ENCODE measurements around the gene PTDSS2. TPM values are rescaled to one million over a fixed set of nuclear protein-coding genes. Genes with fewer than 3 reads are reported as not detected.
A peak's percentile ranks its signal among the peaks of the same experiment; 100 is the strongest.

PTDSS2 gene
- total and polyA plus RNA-seq, 2 of the 13 experiments (the other 11 are each of a cell fraction or from before 2014, with no cell fraction given): 21.7 to 26.4 TPM

DNA sequence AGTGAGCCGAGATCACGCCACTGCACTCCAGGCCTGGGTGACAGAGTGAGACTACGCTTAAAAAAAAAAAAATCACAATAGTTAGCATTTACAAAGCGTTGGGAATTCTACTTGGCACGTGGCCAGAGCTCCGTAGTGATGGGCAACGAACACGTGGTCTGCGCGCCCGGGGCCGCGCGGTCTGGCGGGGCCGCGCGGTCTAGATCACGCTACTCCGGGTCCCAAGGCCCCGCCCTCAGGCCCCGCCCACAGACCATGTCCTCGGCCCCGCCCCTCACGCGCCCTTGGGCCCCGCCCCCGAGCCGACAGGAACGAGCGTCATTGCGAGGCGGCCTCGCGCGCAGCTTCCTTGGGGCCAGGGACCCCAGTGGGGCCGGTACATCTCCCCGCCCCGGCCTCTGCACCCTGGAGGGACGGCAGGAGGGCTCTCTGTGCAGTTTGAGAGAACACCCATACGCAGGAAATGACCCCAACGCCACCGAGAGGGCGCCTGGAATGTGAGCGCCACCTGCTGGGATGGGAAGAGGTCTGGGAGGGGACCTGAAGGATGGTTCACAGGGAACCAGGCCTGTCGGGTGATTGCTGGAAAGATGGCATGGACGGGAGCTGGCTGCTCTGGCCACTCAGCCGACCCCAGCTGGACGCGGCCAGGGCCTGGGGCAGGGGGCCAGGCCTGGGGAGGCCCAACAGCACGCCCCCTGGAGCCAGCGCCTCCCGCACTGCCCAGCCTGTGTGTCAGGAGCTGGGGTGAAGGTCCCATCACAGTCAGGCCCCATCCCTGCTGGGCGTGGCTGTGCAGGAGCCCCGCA is 2.0 kb upstream of the PTDSS2 start (continued):
- TF ChIP-seq, protein P1, sequence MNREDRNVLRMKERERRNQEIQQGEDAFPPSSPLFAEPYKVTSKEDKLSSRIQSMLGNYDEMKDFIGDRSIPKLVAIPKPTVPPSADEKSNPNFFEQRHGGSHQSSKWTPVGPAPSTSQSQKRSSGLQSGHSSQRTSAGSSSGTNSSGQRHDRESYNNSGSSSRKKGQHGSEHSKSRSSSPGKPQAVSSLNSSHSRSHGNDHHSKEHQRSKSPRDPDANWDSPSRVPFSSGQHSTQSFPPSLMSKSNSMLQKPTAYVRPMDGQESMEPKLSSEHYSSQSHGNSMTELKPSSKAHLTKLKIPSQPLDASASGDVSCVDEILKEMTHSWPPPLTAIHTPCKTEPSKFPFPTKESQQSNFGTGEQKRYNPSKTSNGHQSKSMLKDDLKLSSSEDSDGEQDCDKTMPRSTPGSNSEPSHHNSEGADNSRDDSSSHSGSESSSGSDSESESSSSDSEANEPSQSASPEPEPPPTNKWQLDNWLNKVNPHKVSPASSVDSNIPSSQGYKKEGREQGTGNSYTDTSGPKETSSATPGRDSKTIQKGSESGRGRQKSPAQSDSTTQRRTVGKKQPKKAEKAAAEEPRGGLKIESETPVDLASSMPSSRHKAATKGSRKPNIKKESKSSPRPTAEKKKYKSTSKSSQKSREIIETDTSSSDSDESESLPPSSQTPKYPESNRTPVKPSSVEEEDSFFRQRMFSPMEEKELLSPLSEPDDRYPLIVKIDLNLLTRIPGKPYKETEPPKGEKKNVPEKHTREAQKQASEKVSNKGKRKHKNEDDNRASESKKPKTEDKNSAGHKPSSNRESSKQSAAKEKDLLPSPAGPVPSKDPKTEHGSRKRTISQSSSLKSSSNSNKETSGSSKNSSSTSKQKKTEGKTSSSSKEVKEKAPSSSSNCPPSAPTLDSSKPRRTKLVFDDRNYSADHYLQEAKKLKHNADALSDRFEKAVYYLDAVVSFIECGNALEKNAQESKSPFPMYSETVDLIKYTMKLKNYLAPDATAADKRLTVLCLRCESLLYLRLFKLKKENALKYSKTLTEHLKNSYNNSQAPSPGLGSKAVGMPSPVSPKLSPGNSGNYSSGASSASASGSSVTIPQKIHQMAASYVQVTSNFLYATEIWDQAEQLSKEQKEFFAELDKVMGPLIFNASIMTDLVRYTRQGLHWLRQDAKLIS (CRISPR knock-in tag; IDR thresholded peaks at IDR 0.05): no peak
- no peak for TF ChIP-seq ZFP37 (CRISPR knock-in tag; IDR thresholded peaks at IDR 0.05; ENCODE audit: borderline replicate concordance)
- TF ChIP-seq ZNF761 (CRISPR knock-in tag; conservative IDR thresholded peaks at IDR 0.05): 0 out of 2 replicates have a peak, but pooled peaks have one; percentile 37
- 0 out of 2 replicates have a peak, but pooled peaks have one; percentile 50 for TF ChIP-seq PHF21A (CRISPR knock-in tag; IDR thresholded peaks at IDR 0.05)
- TF ChIP-seq STAG1 (CRISPR knock-in tag; IDR thresholded peaks at IDR 0.05): peak; percentile 86
- peak; percentile 78 for TF ChIP-seq ETV5 (CRISPR knock-in tag; IDR thresholded peaks at IDR 0.05; ENCODE audit: borderline replicate concordance)
- peak; percentile 73; the same call in 1 of the 2 replicates for TF ChIP-seq ZFP90 (CRISPR knock-in tag; IDR thresholded peaks at IDR 0.05; ENCODE audit: borderline replicate concordance)
- TF ChIP-seq ZNF615 (CRISPR knock-in tag; IDR thresholded peaks at IDR 0.05; ENCODE audit: borderline replicate concordance): no peak
- TF ChIP-seq HMG20B (CRISPR knock-in tag; conservative IDR thresholded peaks at IDR 0.05): 0 out of 2 replicates have a peak, but pooled peaks have one; percentile 32
- no peak for TF ChIP-seq ZNF660 (CRISPR knock-in tag; IDR thresholded peaks at IDR 0.05; ENCODE audit: borderline replicate concordance, low read depth)
- TF ChIP-seq REXO4 (CRISPR knock-in tag; IDR thresholded peaks at IDR 0.05; ENCODE audit: borderline replicate concordance): no peak
- 0 out of 2 replicates have a peak, but pooled peaks have one; percentile 32 for TF ChIP-seq ZSCAN9 (CRISPR knock-in tag; IDR thresholded peaks at IDR 0.05; ENCODE audit: borderline replicate concordance)
- TF ChIP-seq, protein P2, sequence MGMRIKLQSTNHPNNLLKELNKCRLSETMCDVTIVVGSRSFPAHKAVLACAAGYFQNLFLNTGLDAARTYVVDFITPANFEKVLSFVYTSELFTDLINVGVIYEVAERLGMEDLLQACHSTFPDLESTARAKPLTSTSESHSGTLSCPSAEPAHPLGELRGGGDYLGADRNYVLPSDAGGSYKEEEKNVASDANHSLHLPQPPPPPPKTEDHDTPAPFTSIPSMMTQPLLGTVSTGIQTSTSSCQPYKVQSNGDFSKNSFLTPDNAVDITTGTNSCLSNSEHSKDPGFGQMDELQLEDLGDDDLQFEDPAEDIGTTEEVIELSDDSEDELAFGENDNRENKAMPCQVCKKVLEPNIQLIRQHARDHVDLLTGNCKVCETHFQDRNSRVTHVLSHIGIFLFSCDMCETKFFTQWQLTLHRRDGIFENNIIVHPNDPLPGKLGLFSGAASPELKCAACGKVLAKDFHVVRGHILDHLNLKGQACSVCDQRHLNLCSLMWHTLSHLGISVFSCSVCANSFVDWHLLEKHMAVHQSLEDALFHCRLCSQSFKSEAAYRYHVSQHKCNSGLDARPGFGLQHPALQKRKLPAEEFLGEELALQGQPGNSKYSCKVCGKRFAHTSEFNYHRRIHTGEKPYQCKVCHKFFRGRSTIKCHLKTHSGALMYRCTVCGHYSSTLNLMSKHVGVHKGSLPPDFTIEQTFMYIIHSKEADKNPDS (CRISPR knock-in tag; IDR thresholded peaks at IDR 0.05): no peak
- TF ChIP-seq CHD4 (IDR thresholded peaks at IDR 0.05; ENCODE audit: borderline replicate concordance, low read length): no peak
- TF ChIP-seq ZNF589 (CRISPR knock-in tag; conservative IDR thresholded peaks at IDR 0.05): no peak; the same call in 1 of the 2 replicates
- TF ChIP-seq ZMYM3 (CRISPR knock-in tag; IDR thresholded peaks at IDR 0.05): no peak; the same call in 1 of the 2 replicates
- TF ChIP-seq, protein P3, sequence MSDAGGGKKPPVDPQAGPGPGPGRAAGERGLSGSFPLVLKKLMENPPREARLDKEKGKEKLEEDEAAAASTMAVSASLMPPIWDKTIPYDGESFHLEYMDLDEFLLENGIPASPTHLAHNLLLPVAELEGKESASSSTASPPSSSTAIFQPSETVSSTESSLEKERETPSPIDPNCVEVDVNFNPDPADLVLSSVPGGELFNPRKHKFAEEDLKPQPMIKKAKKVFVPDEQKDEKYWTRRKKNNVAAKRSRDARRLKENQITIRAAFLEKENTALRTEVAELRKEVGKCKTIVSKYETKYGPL (CRISPR knock-in tag; IDR thresholded peaks at IDR 0.05): no peak
- no peak for TF ChIP-seq MATR3 (CRISPR knock-in tag; IDR thresholded peaks at IDR 0.05)
- no peak; the same call in 1 of the 2 replicates for TF ChIP-seq ZNF263 (CRISPR knock-in tag; IDR thresholded peaks at IDR 0.05)
- no peak; the same call in 1 of the 2 replicates for TF ChIP-seq SIN3A (IDR thresholded peaks at IDR 0.05; ENCODE audit: borderline replicate concordance, low read depth, low read length)
- TF ChIP-seq, protein P4, sequence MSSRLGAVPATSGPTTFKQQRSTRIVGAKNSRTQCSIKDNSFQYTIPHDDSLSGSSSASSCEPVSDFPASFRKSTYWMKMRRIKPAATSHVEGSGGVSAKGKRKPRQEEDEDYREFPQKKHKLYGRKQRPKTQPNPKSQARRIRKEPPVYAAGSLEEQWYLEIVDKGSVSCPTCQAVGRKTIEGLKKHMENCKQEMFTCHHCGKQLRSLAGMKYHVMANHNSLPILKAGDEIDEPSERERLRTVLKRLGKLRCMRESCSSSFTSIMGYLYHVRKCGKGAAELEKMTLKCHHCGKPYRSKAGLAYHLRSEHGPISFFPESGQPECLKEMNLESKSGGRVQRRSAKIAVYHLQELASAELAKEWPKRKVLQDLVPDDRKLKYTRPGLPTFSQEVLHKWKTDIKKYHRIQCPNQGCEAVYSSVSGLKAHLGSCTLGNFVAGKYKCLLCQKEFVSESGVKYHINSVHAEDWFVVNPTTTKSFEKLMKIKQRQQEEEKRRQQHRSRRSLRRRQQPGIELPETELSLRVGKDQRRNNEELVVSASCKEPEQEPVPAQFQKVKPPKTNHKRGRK (CRISPR knock-in tag; IDR thresholded peaks at IDR 0.05): no peak
